ENCODE measurements around the gene TKFC. TPM values are rescaled to one million over a fixed set of nuclear protein-coding genes. Genes with fewer than 3 reads are reported as not detected.
"Not testable (repeated sequence)": the region's sequence is repeated elsewhere in the genome, so short reads cannot be mapped to it uniquely, and the experiment has no call there.

Gene TKFC
- total RNA-seq, 2 experiments from 2014 or later, result 70.0 to 70.3 TPM

GRCh38 chr11:61361741-61362541 lies 28.9 kb downstream of the TKFC start, which contains the start of the genes CYB561A3 and TMEM138:
TSS of gene CYB561A3 (minus strand) at chr11:61361882. CDS start at chr11:61356713, 5,169 bp downstream.
TSS of gene TMEM138 (plus strand) at chr11:61362374. CDS start at chr11:61364391, 2,017 bp downstream.
- Mint-ChIP-seq H3K27ac (peak within 1 kb of the TSS; percentile 95), H3K36me3 (peaks cover 23% of the 10 kb centered on the region), H3K4me1 (peaks cover 32% of the 10 kb centered on the region), H3K9me3 (no peaks in the 10 kb centered on the region), H3K4me3 (peak within 1 kb of the TSS; percentile 99), H3K27me3 (no peaks in the 10 kb centered on the region)
- peak; percentile 96 for DNase-seq

- Mint-ChIP-seq H3K4me3 (peak overlapping the region; percentile 99), H3K9me3 (no peaks in the 10 kb centered on the region), H3K27me3 (no peaks in the 10 kb centered on the region), H3K4me1 (peaks cover 32% of the 10 kb centered on the region), H3K27ac (peak overlapping the region; percentile 95), H3K36me3 (peaks cover 23% of the 10 kb centered on the region)
- DNase-seq, result peak; percentile 28
These were observed 29.5 kb downstream of the TKFC start for GRCh38 chr11:61362542-61362875.

- no peaks in the 10 kb centered on the region for H3K9me3 Mint-ChIP-seq
- H3K27ac Mint-ChIP-seq, result peak overlapping the region; percentile 95
- peak overlapping the region; percentile 99 for H3K4me3 Mint-ChIP-seq
- peaks cover 30% of the 10 kb centered on the region for H3K36me3 Mint-ChIP-seq
- DNase-seq, result no peak
- peaks cover 32% of the 10 kb centered on the region for H3K4me1 Mint-ChIP-seq
- H3K27me3 Mint-ChIP-seq, result no peaks in the 10 kb centered on the region
These were observed 31.1 kb downstream of the TKFC start for GRCh38 chr11:61364012-61364675.

- Mint-ChIP-seq H3K36me3 (peaks cover 48% of the 10 kb centered on the region), H3K4me3 (no peak overlapping the region), H3K27ac (no peak overlapping the region), H3K4me1 (peaks cover 35% of the 10 kb centered on the region), H3K9me3 (no peaks in the 10 kb centered on the region), H3K27me3 (no peaks in the 10 kb centered on the region)
- DNase-seq, result no peak
These were observed 34.4 kb downstream of the TKFC start for GRCh38 chr11:61367406-61367805.

- H3K9me3 Mint-ChIP-seq, result no peaks in the 10 kb centered on the region
- H3K4me1 Mint-ChIP-seq, result peaks cover 25% of the 10 kb centered on the region
- no peak overlapping the region for H3K27ac Mint-ChIP-seq
- DNase-seq, result no peak
- H3K27me3 Mint-ChIP-seq, result no peaks in the 10 kb centered on the region
- H3K36me3 Mint-ChIP-seq, result peaks cover 41% of the 10 kb centered on the region
- no peak overlapping the region for H3K4me3 Mint-ChIP-seq
These were observed 35.6 kb downstream of the TKFC start for GRCh38 chr11:61368646-61369045.

GRCh38 chr11:61369372-61370348 lies 36.6 kb downstream of the TKFC start:
- Mint-ChIP-seq H3K9me3 (no peaks in the 10 kb centered on the region), H3K4me3 (no peak overlapping the region), H3K4me1 (peaks cover 22% of the 10 kb centered on the region), H3K36me3 (peaks cover 44% of the 10 kb centered on the region), H3K27ac (peak overlapping the region; percentile 38), H3K27me3 (no peaks in the 10 kb centered on the region)
- DNase-seq, result no peak

GRCh38 chr11:61370349-61371005 lies 37.4 kb downstream of the TKFC start:
- Mint-ChIP-seq H3K9me3 (peaks cover 2% of the 10 kb centered on the region), H3K27ac (peak overlapping the region; percentile 38), H3K4me3 (no peak overlapping the region), H3K27me3 (no peaks in the 10 kb centered on the region), H3K4me1 (peaks cover 22% of the 10 kb centered on the region), H3K36me3 (peaks cover 48% of the 10 kb centered on the region)
- DNase-seq, result no peak

- Mint-ChIP-seq H3K27ac (no peak overlapping the region), H3K4me1 (peaks cover 21% of the 10 kb centered on the region), H3K9me3 (peaks cover 2% of the 10 kb centered on the region), H3K36me3 (peaks cover 47% of the 10 kb centered on the region), H3K27me3 (no peaks in the 10 kb centered on the region), H3K4me3 (no peak overlapping the region)
- no peak for DNase-seq
These were observed 39.8 kb downstream of the TKFC start for GRCh38 chr11:61372659-61373420.

GRCh38 chr11:61375761-61376108 lies 42.7 kb downstream of the TKFC start:
- H3K27me3 Mint-ChIP-seq, result no peaks in the 10 kb centered on the region
- peaks cover 27% of the 10 kb centered on the region for H3K36me3 Mint-ChIP-seq
- no peak for DNase-seq
- H3K9me3 Mint-ChIP-seq, result peaks cover 2% of the 10 kb centered on the region
- no peak overlapping the region for H3K27ac Mint-ChIP-seq
- H3K4me3 Mint-ChIP-seq, result no peak overlapping the region
- H3K4me1 Mint-ChIP-seq, result peaks cover under 1% of the 10 kb centered on the region

GRCh38 chr11:61377461-61378160 lies 44.6 kb downstream of the TKFC start:
- DNase-seq, result no peak
- H3K27ac Mint-ChIP-seq, result no peak overlapping the region

GRCh38 chr11:61378713-61379313 lies 45.8 kb downstream of the TKFC start:
- Mint-ChIP-seq H3K4me1 (peaks cover 1% of the 10 kb centered on the region), H3K9me3 (peaks cover 2% of the 10 kb centered on the region), H3K27ac (no peak overlapping the region), H3K4me3 (no peak overlapping the region), H3K27me3 (no peaks in the 10 kb centered on the region), H3K36me3 (peaks cover 15% of the 10 kb centered on the region)
- no peak for DNase-seq

More at GRCh38 chr11:61377461-61378160, 44.6 kb downstream of the TKFC start:
- H3K36me3 Mint-ChIP-seq, result peaks cover 18% of the 10 kb centered on the region
- peaks cover 1% of the 10 kb centered on the region for H3K4me1 Mint-ChIP-seq
- no peak overlapping the region for H3K4me3 Mint-ChIP-seq
- H3K27me3 Mint-ChIP-seq, result no peaks in the 10 kb centered on the region
- peaks cover 2% of the 10 kb centered on the region for H3K9me3 Mint-ChIP-seq

GRCh38 chr11:61380884-61381283 lies 47.9 kb downstream of the TKFC start:
- H3K9me3 Mint-ChIP-seq, result no peaks in the 10 kb centered on the region
- no peak overlapping the region for H3K4me3 Mint-ChIP-seq
- peaks cover 5% of the 10 kb centered on the region for H3K36me3 Mint-ChIP-seq
- no peak overlapping the region for H3K27ac Mint-ChIP-seq
- no peak for DNase-seq
- peaks cover 1% of the 10 kb centered on the region for H3K4me1 Mint-ChIP-seq
- no peaks in the 10 kb centered on the region for H3K27me3 Mint-ChIP-seq

GRCh38 chr11:61383859-61384258 lies 50.8 kb downstream of the TKFC start:
- H3K9me3 Mint-ChIP-seq, H3K27ac Mint-ChIP-seq, DNase-seq, H3K4me1 Mint-ChIP-seq, H3K4me3 Mint-ChIP-seq, H3K36me3 Mint-ChIP-seq, H3K27me3 Mint-ChIP-seq: not testable (repeated sequence)
